Left renal cortex interstitium (tissue), 4 donors: Measurements from ENCODE around the gene CPSF3. TPM values are rescaled to one million over a fixed set of nuclear protein-coding genes. Genes with fewer than 3 reads are reported as not detected.
"Not testable (repeated sequence)": the region's sequence is repeated elsewhere in the genome, so short reads cannot be mapped to it uniquely, and the experiment has no call there.

Source experiments
- DNase-seq, 4 donors: peaks; one replicate each; pipeline ENCODE4 v3.0.0-alpha.2; 2013; ENCODE audit warnings: low read depth in 4 of 4, low spot score in 2 of 4, missing footprints in 1 of 4
- polyA plus RNA-seq, 4 donors: library from polyadenylated mRNA; unstranded; fragments of 120-200 nt; gene quantifications; one replicate each; pipeline ENCODE4 v1.2.1, GENCODE V29; 2013; ENCODE audit not compliant: insufficient read length in 4 of 4

CPSF3 gene
- polyA plus RNA-seq, 4 donors = 44.5 to 58.6 (median 53.7) TPM

DNA sequence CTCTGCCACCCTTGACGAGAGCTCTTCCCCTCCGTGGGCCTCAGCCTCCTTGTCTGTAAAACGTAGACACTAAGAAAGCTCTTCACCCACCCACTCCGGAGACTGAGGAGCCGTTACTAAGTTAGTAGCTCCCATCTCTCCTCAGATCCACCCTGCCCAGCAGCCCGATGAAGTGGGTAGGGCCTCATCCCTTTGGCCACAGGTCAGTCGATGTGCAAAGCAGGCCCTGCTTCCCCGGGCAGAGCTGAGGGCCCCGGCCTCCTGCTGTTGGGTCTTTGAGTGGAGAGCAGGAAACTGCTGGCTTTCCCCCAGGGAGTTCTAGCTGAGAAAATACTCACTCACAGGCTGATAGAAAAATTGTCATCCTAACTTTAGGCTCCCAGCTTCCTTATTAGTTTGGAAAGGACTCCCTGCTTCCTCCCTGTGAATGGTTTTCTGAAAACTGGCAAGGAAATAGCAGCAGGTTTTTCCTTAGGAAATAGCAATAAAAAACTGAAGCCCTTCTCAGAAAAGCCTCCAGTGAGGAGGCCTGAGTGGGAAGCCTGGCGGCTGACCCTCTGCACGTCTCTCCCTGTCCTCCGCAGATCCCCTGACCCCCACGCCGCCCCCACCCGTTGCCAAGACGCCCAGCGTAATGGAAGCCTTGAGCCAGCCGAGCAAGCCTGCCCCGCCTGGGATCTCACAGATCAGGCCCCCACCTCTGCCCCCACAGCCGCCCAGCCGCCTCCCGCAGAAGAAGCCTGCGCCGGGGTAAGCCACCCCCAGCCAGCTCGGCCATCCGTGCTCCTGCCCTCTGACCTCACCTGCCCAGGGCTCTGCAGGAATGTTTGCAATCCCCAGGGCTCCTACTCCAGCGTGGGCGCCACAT, 30.3 kb upstream of the CPSF3 start:
- DNase-seq = no peak

DNA sequence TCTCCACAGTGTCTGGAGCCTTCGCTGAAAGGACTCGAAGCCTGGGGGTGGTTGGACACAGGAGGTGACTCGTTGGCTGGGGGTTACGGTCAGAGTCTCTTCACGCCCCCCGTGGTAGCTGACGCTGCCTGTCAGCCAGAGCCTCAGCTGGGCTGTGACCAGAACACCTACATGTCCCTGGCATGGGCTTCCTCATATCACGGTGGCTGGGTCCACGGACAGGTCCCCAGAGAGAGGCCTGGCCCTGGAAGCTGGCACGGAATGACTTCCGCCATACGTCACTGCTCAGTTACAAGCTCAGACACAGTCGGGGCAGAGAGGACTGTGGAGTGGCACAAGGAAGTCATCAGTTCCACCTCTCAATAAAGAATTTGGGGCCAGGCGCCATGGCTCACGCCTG, 28.6 kb upstream of the CPSF3 start:
- DNase-seq = no peak

DNA sequence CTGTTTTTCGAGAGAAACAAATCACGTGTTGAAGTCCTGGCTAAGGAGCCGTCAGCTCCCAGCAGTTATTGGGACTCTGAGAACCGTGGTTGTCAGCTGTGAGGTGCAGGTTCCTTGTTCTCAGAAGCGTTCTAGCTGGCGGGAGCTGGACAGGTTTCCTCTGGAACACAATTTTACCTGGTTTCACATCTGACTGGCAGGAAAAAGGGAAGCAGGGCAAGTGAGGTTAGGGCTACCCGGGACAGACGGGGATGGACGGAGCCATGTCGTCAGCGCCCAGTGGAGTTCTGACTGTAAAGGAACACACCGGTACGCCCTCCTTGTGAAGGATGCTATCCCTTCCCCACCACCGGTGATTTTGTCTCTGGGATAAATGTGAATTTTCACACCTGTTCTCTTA, 26.3 kb upstream of the CPSF3 start:
- no peak for DNase-seq

DNA sequence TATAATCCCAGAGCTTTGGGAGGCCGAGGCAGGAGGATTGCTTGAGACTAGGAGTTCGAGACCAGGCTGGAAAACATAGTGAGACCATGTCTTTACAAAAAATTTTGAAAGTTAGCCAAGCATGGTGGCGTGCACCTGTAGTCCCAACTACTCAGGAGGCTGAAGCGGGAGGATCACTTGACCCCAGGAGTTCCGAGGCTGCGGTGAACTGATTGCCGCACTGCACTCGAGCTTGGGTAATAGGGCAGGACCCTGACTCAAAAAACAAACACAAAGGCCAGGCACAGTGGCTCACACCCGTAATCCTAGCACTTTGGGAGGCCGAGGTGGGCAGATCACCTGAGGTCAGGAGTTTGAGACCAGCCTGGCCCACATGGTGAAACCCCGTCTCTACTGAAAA, 25.2 kb upstream of the CPSF3 start:
- not testable (repeated sequence) for DNase-seq

DNA sequence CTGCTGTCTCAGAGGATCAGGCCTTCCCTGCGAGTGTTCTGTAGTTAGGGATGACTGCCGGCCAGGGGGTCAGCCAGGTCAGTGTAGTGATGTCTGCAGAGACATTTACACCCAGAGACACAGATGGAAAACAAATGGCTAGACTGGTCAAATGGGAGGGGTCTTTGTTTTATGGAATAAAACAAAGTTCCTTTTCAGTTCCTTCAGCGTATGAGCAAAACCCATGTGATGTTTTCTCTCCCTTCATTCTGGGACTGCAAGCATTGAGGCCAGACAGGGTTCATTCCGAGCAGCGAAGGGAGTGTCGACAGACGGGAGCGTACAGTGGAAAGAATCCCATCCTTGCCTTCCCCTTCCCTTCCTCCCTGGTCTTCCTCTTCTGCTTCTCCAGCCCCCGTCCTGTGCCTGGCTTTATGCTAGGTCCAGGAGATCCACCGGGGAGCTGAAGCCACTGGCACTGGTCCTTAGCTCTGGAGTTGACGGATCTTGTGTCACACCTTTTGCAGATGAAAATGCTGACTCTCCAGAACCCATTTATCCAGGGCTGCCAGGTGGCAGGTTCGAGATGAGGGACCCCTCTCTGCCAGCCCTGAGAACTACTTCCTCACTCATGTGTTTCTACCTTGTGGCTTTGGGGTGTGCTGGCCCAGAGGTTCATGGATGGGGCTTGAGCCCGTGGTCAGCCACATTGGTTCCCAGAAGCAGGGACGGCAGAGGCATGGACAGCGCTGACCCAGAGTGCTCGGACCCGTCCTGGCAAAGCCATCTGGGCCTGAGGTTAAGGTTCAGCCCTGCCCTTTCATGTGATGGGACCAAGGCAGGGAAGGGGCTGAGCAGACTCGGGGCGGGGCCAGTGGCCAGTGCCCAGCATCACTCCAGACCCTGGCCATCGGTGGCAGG, 24.3 kb upstream of the CPSF3 start:
- no peak for DNase-seq

DNA sequence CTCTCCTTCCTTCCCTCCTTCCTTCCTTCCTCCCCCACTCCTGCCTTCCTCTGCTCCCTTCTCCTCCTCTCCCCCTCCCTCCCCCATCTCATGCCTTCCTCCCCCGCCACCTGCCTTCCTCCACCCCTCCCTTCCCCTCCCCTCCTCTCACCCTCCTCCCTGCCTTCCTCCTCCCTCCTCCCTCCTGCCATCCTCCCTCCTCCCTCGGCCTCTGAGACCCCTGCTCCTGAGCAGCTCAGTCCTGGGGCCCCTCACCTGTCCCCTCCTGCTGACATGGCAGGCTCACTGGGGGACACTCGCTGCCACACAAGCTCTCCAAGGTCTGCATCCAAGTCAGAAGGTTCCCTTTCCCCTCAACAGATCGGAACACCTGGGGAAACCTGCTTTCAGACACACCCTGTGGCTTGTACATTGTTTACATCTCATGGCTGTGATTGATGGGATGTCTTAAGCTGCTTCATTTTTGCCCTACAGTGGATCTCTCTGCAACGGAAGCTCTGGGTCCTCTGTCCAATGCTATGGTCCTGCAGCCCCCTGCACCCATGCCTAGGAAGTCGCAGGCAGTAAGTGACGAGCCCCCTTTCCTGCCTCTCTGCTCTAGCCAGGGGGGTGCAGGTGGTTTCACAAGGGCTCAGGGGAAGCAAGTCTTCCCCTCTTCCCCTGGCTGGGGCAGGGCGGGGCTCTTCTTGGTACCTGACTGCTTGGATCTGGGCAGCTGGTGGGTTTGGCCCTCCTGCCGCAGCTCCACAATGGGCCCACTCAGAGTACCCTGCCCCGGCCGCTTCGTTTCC, 23.0 kb upstream of the CPSF3 start:
- DNase-seq = no peak

DNA sequence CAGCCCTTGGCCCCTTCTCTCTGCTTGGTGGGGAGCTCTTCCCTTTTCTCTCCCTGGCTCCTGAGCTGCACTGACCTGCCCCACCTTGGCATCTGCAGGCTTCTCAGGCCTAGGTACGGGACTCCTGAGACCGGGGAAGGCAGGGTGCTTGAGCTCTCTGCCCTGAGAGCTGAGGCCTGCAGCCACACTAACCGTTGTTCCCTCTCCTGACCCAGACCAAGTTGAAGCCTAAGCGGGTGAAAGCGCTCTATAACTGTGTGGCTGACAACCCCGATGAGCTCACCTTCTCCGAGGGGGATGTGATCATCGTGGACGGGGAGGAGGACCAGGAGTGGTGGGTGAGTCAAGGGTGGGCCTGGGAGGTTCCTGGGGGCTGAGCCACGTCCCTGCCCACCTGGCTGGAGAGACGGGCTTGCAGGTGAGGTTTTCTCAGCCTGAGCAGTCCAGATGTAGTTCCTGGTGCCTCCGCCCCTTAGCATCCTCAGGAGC, 22.4 kb upstream of the CPSF3 start:
- no peak for DNase-seq

DNA sequence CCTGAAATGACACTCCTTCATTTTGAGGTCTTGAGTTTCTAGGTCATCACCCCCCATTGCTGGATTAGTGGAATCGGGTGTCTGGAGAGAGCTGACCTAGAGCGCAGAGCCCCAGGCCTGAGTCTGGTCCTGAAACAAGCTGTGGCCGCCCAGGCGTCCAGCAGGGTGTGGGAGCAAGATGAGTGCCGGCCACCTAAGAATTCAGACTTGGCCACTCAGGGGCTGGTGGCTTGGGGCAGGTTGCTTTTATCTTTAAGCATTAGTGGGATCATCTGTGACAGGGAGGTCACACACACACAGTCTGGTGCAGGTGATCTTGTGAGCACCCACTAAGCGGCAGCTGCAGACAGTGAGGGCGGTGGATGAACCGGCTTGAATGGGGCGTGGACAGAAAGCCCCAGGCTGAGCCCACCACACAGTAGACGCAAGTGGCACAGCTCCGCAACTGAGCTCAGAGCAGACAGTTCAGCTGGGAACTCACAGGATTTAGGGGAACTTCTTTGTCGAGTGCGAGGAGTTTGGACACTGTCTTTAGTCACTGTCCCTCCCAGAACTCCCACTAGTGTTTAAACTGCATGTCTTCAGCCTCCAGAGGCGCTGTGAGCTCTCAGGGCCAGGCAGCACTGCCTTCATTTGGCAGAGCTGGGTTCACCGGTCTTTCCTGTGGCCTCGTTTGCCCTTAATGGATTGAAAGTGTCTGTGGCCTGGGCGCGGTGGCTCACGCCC, 21.6 kb upstream of the CPSF3 start:
- no peak for DNase-seq

DNA sequence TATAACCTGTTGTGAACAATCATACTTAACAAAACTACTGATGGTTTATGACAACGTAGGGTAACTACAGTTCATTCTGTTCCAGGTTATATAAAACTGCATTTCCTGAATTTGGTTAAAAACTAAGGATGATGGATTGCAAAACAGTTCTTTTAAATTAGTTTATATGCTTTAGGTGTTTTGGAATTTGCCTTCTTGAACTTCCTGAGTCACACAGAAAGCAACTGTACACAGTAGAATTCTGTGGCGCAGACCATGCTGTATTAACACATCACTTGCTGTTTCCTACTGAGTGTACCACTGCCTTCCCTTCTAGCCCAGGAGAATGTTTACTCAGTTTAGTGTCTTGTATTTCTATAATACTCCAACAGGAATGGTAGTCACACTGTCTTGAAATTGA, 19.5 kb upstream of the CPSF3 start:
- no peak for DNase-seq

DNA sequence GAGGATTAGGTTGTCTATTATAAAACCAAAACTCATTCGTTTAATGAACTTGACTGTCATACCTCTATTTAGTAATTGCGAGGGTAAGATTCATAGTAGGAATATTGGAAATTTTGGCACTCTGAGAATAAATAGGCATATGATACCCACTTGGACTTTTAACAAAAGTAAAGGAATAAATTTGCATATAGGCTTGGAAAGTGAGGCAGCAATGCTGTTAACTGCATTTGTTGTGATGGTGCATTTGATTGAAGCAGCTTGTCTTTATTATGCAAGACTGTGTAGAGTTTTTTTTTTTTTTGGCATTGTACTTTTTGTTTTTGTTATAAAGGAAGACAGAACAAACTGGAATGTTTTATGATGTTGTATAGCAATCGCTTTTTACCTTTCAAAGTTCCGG, 19.0 kb upstream of the CPSF3 start:
- no peak for DNase-seq

DNA sequence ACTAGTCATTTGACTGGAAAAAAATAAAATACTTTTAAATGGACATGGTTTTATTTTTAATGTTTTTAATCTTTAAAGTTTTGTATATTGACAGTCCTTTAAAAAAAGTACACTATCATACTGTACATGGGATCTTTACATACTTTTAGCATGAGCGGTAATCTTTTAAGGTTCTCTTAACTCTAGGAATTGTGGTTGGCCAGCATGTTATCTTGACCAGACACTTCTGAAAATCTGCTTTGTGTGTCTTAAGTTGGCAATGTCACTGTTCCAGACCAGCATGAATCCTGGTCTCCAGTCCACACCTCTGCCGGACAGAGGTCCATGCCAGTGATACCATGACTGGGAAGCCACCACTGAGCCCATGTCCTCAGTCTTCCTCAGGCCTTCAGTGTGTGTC, 17.8 kb upstream of the CPSF3 start:
- no peak for DNase-seq

DNA sequence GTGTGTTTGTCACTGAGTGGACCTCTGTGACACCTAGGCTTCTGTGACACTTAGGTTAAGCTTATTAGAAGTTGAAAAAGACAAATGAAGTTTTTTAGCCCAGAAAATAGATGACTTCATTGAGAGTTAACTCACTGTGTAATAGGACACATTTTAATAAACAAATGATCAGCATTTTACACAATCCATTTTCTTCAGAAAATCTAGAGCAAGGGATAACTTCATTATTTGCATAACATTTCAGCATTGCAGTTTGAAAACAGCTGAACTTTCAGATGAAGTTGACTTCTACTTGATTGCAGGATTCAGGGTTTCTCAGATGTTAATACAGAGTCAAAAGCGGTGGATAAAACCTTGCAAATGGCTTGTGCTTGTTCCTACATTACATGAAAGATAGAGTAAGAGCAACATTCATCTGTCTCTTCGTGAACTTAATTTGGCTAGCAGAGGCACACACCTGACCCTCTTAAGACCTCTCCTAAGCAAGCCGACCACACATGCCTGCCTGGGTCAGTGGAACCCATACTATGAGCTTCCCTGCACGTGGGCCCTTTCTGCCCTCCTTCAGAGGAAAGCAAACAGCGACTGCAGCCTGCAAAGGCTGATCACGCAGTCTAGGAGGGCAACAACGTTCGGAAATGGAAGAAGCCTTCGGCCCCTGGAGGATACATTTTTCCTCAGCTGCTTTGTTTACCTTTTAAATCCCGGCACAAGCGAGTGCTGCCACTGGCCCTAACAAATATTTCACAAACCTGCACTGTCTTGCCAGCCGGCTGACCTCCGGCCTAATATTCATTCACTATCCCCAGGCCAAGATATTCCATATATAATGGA, 16.7 kb upstream of the CPSF3 start:
- no peak for DNase-seq

DNA sequence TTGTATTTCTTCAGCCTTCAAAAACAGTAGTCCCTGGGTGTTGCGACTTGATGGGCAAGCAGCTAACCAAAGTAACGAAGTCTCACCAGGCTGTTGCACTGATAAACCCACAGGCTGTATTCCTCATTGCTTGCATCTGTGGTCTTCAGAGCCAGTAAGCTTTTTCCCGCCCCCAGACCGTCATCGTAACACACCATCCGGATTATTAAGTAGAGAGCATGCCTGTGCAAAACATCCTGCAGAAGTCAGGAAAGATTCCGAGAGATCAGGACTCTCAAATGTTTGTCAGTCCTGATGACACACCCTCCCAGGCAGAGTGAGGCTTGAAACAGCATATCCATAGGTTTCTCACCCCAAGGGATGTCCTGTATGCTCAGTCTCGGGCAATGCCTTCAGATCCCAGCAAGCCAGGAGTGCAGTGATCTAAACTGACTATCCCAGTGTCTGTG, 16.1 kb upstream of the CPSF3 start:
- no peak for DNase-seq

DNA sequence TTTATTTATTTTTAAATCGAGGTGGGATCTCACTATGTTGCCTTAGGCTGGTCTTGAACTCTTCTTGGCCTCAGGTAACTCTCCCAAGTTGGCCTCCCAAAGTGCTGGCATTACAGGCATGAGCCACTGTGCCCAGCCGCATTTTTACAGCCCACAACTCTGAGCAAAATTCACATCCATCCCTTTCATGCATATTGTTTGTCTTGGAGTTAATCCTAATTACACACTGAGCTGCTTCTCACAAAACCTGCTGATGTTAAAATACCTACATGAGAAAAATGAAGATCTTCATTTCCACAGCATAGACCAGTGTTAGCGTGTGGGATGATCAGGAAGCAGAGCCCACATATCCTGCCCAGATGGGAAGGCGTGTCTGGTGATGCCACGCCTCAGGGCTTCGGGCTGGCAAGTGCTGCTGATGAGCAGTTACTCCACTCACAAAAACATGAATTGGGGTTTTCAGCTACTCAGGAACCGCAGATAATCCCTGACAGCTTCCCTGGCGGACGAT, 14.8 kb upstream of the CPSF3 start:
- DNase-seq = no peak

DNA sequence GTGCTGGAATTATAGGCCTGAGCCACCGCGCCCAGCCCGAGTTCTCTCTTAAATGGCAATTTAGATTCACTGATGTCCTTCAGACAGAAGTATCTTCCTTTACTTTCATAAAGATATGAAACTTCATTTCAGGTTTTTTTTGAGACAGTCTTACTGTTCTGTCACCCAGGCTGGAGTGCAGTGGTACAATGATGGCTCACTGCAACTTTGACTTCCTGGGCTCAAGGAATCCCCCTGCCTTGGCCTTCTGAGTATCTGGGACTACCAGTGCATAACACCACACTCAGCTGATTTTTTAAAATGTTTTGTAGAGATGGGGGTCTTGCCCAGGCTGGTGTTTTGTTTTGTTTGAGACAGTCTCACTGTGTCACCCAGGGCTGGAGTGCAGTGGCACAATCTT, 13.3 kb upstream of the CPSF3 start:
- no peak for DNase-seq

DNA sequence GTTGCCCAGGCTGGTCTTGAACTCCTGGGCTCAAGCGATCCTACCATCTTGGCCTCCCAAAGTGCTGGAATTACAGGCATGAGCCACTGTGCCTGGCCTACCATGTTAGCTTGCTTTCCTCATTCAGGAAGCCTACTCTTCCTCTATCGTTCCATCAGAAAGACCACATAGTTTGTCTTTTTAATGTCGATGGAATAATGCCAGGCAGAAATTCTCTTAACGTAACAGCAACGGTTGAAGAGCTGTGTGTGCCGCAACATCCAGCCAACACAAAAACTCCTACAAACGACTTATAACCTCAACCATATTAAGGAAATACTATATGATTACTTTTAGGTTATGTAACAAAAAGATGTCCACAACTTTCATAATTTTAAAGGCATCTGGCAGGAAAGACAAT, 10.7 kb upstream of the CPSF3 start:
- DNase-seq = no peak

DNA sequence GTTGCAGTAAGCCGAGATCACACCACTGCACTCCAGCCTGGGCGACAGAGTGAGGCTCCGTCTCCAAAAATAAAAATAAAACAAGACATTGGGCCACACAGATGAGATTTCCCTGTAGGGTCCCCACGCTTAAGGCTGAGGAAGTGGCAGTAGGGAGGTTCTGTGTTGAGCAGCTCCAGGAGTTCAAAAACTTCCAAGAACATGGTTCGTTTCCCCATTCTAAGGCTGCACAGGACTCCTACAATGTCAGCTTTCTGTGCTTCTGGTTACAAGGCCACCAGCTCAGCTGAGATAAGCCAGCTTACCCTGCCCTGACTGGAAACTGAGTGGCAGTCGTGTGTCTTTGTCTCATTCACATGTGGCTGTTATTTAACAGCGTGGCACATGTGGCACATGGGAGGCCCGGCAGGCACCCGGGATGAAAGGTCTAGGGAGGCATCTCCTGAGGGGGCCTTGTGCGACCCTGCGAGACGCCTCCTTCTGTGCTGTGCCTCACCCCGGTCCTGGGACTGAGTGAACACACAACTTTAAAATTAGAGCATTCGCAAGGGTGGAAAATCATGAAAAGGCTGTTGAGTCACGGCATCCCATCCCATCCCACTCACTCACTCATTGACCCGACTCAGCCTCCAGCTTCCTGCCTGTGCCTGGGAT, 7.8 kb upstream of the CPSF3 start:
- no peak for DNase-seq

DNA sequence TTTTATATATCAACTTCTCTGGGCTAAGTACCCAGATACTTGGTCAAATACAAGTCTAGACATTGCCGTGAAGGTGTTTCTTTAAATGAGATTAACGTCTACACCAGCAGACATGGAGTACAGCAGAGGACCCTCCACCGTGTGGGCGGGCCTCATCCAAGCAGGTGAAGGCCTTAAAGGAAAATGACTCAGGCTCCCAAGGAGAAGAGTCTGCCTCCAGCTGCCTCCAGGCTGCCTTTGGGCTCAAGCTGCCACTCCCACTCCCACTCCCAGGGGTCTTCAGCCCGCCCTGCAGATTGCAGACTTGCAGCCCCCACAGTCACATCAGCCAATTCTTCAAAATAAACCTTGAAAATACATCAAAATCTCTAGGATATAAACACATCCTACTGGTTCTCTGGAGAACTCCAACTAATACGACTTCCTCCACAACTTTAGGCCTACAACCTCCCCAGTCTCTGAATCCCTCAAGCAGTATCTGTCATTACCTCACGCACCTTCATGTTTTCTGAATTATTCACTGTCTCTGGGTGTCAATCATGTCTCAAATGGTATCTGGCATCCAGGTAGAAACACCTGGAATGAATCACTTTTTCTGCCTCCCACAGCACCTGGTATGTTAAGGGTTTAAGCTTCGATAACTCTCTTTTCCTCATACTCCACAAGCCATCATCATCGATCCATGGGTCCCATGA, 7.0 kb upstream of the CPSF3 start:
- DNase-seq = no peak
